ENCODE data around the gene BST2. TPM values are rescaled to one million over a fixed set of nuclear protein-coding genes. Genes with fewer than 3 reads are reported as not detected.

The BST2 gene
- total and polyA plus RNA-seq, 9 of the 15 experiments (the other 6 are each of a cell fraction or from before 2014, with no cell fraction given): 11.2 to 232 (median 151) TPM

- TF ChIP-seq SMAD2 (IDR thresholded peaks at IDR 0.05; ENCODE audit: low read depth, low read length): no peak
- TF ChIP-seq SUPT5H (IDR thresholded peaks at IDR 0.05): 0 out of 2 replicates have a peak, but pooled peaks have one; percentile 18
- TF ChIP-seq CTCFL (IDR thresholded peaks at IDR 0.05; ENCODE audit: borderline replicate concordance, insufficient read depth, low read depth, low read length, poor library complexity, severe bottlenecking): peak; percentile 96
- TF ChIP-seq ZFP36 (IDR thresholded peaks at IDR 0.05; ENCODE audit: low read depth, low read length, partially characterized antibody): peak; percentile 31
- TF ChIP-seq PKNOX1 (IDR thresholded peaks at IDR 0.05): peak; percentile 73
- no peak for TF ChIP-seq HDAC8 (tag; IDR thresholded peaks at IDR 0.05)
- TF ChIP-seq IRF2 (CRISPR knock-in tag; IDR thresholded peaks at IDR 0.05): no peak
- no peak for TF ChIP-seq ZZZ3 (IDR thresholded peaks at IDR 0.05)
- TF ChIP-seq TAF7 (tag; IDR thresholded peaks at IDR 0.05): no peak
- TF ChIP-seq ZBTB33 (CRISPR knock-in tag; IDR thresholded peaks at IDR 0.05): peak; percentile 28
- TF ChIP-seq MECOM (CRISPR knock-in tag; IDR thresholded peaks at IDR 0.05): no peak
- no peak for TF ChIP-seq CHD1 (IDR thresholded peaks at IDR 0.05; ENCODE audit: low read length)
- no peak for TF ChIP-seq ZNF3 (CRISPR knock-in tag; IDR thresholded peaks at IDR 0.05)
- TF ChIP-seq SMC3 (conservative IDR thresholded peaks at IDR 0.05; ENCODE audit: insufficient read depth, low read depth, low read length): peak; percentile 43; the same call in 1 of the 2 replicates
- no peak for TF ChIP-seq ZNF551 (CRISPR knock-in tag; IDR thresholded peaks at IDR 0.05)
- no peak for TF ChIP-seq ZNF24 (IDR thresholded peaks at IDR 0.05)
- peak; percentile 80; the same call in 1 of the 2 replicates for TF ChIP-seq L3MBTL2 (IDR thresholded peaks at IDR 0.05)
- no peak for TF ChIP-seq CSDE1 (IDR thresholded peaks at IDR 0.05)
- TF ChIP-seq MYBL2 (IDR thresholded peaks at IDR 0.05; ENCODE audit: low read depth): no peak
- TF ChIP-seq MYBL2 (CRISPR knock-in tag; IDR thresholded peaks at IDR 0.05; ENCODE audit: borderline replicate concordance): no peak
- TF ChIP-seq CC2D1A (IDR thresholded peaks at IDR 0.05): 0 out of 2 replicates have a peak, but pooled peaks have one; percentile 24
- peak; percentile 20 for TF ChIP-seq KDM5B (IDR thresholded peaks at IDR 0.05; ENCODE audit: insufficient replicate concordance, low read depth, low read length)
- peak in 1 of 2 experiments; percentile 29; a peak in 1 of 4 replicates for TF ChIP-seq KDM1A (IDR thresholded peaks at IDR 0.05)
- TF ChIP-seq GTF2B (IDR thresholded peaks at IDR 0.05; ENCODE audit: extremely low read depth, insufficient read length): no peak
Observed at GRCh38 chr19:17390665-17391370, 14.6 kb downstream of the BST2 start (continued).
